SJCRH30 (cell line): ENCODE data around the gene FER. TPM values are rescaled to one million over a fixed set of nuclear protein-coding genes. Genes with fewer than 3 reads are reported as not detected.

Source experiments
- DNase-seq, 2 experiments: peaks; one replicate each; pipeline ENCODE4 v3.0.0-alpha.2; 2015 to 2020
- H3K27ac ChIP-seq: fragments of 250-450 bp; sonication (Bioruptor Pico); 2 replicates; pipeline ENCODE4 v1.5.1; 2020; ENCODE audit warnings: mild to moderate bottlenecking, moderate library complexity
- H3K27me3 ChIP-seq: fragments of 250-450 bp; sonication (Bioruptor Pico); 2 replicates; pipeline ENCODE4 v1.5.1; 2020; ENCODE audit warnings: mild to moderate bottlenecking, moderate library complexity
- H3K36me3 ChIP-seq: fragments of 250-450 bp; sonication (Bioruptor Pico); 2 replicates; pipeline ENCODE4 v1.5.1; 2020; ENCODE audit warnings: mild to moderate bottlenecking, moderate library complexity
- H3K4me1 ChIP-seq: fragments of 250-450 bp; sonication (Bioruptor Pico); 2 replicates; pipeline ENCODE4 v1.5.1; 2020; ENCODE audit warnings: mild to moderate bottlenecking, moderate library complexity
- H3K4me3 ChIP-seq: fragments of 250-450 bp; sonication (Bioruptor Pico); 2 replicates; pipeline ENCODE4 v1.5.1; 2020; ENCODE audit warnings: mild to moderate bottlenecking, moderate library complexity
- H3K9me3 ChIP-seq: fragments of 250-450 bp; sonication (Bioruptor Pico); replicated peaks from 2 replicates; pipeline ENCODE4 v1.5.1; 2020; ENCODE audit warnings: mild to moderate bottlenecking, moderate library complexity
- total RNA-seq: library from RNA; depleted of rRNA; stranded (reverse); fragments of >200 nt; shearing (Covaris generic); gene quantifications from 2 replicates; pipeline ENCODE4 v1.2.3, GENCODE V29; 2014

FER gene
- total RNA-seq, 1 experiment from 2014 or later = 17.6 TPM

- peaks cover 15% of the 10 kb centered on the region for H3K4me1 ChIP-seq
- H3K4me3 ChIP-seq = peak overlapping the region; percentile 18
- H3K36me3 ChIP-seq = no peaks in the 10 kb centered on the region
- peak overlapping the region; percentile 61 for H3K27ac ChIP-seq
- DNase-seq = peak; percentile 75 to 94
- peaks cover 12% of the 10 kb centered on the region for H3K9me3 ChIP-seq
- H3K27me3 ChIP-seq = no peaks in the 10 kb centered on the region
Measured at GRCh38 chr5:109125755-109126429, 378.2 kb downstream of the FER start.

GRCh38 chr5:109126481-109126880 lies 378.8 kb downstream of the FER start:
- DNase-seq = no peak
- H3K4me1 ChIP-seq = peaks cover 15% of the 10 kb centered on the region
- H3K36me3 ChIP-seq = no peaks in the 10 kb centered on the region
- H3K9me3 ChIP-seq = peaks cover 11% of the 10 kb centered on the region
- H3K4me3 ChIP-seq = peak overlapping the region; percentile 18
- peak overlapping the region; percentile 61 for H3K27ac ChIP-seq
- H3K27me3 ChIP-seq = no peaks in the 10 kb centered on the region

GRCh38 chr5:109136906-109137305 lies 389.2 kb downstream of the FER start:
- Histone ChIP-seq H3K9me3 (no peaks in the 10 kb centered on the region), H3K27me3 (no peaks in the 10 kb centered on the region), H3K4me1 (no peaks in the 10 kb centered on the region; the same call in 1 of the 2 replicates), H3K36me3 (no peaks in the 10 kb centered on the region), H3K27ac (no peak overlapping the region), H3K4me3 (no peak overlapping the region)
- no peak for DNase-seq

GRCh38 chr5:109141222-109142200 lies 393.8 kb downstream of the FER start:
- Histone ChIP-seq H3K9me3 (no peaks in the 10 kb centered on the region), H3K36me3 (no peaks in the 10 kb centered on the region), H3K27me3 (no peaks in the 10 kb centered on the region), H3K4me3 (no peak overlapping the region), H3K27ac (no peak overlapping the region), H3K4me1 (no peaks in the 10 kb centered on the region)
- peak in 1 of 2 experiments; percentile 15 for DNase-seq

GRCh38 chr5:109143031-109143430 lies 395.3 kb downstream of the FER start:
- Histone ChIP-seq H3K4me3 (no peak overlapping the region), H3K9me3 (no peaks in the 10 kb centered on the region), H3K27ac (no peak overlapping the region), H3K27me3 (no peaks in the 10 kb centered on the region), H3K4me1 (no peaks in the 10 kb centered on the region), H3K36me3 (no peaks in the 10 kb centered on the region)
- DNase-seq = no peak

- Histone ChIP-seq H3K9me3 (no peaks in the 10 kb centered on the region), H3K27ac (no peak overlapping the region)
Measured at GRCh38 chr5:109145139-109145538, 397.4 kb downstream of the FER start.

GRCh38 chr5:109146591-109146990 lies 398.9 kb downstream of the FER start:
- no peaks in the 10 kb centered on the region for H3K4me1 ChIP-seq
- no peak overlapping the region for H3K27ac ChIP-seq
- no peaks in the 10 kb centered on the region for H3K36me3 ChIP-seq
- no peak overlapping the region for H3K4me3 ChIP-seq
- H3K27me3 ChIP-seq = no peaks in the 10 kb centered on the region
- no peaks in the 10 kb centered on the region for H3K9me3 ChIP-seq
- DNase-seq = no peak

More at GRCh38 chr5:109145139-109145538, 397.4 kb downstream of the FER start:
- Histone ChIP-seq H3K4me1 (no peaks in the 10 kb centered on the region), H3K4me3 (no peak overlapping the region), H3K27me3 (no peaks in the 10 kb centered on the region), H3K36me3 (no peaks in the 10 kb centered on the region)
- DNase-seq = no peak

GRCh38 chr5:109152565-109152964 lies 404.9 kb downstream of the FER start:
- DNase-seq = no peak
- Histone ChIP-seq H3K36me3 (no peaks in the 10 kb centered on the region), H3K27me3 (no peaks in the 10 kb centered on the region), H3K9me3 (no peaks in the 10 kb centered on the region), H3K4me1 (no peaks in the 10 kb centered on the region), H3K4me3 (no peak overlapping the region), H3K27ac (no peak overlapping the region)

GRCh38 chr5:109155625-109156024 lies 407.9 kb downstream of the FER start:
- no peaks in the 10 kb centered on the region; the same call in 1 of the 2 replicates for H3K36me3 ChIP-seq
- DNase-seq = no peak
- H3K4me3 ChIP-seq = no peak overlapping the region
- no peaks in the 10 kb centered on the region for H3K9me3 ChIP-seq
- no peak overlapping the region for H3K27ac ChIP-seq
- no peaks in the 10 kb centered on the region for H3K4me1 ChIP-seq
- no peaks in the 10 kb centered on the region for H3K27me3 ChIP-seq

- Histone ChIP-seq H3K27ac (no peak overlapping the region), H3K4me3 (no peak overlapping the region), H3K9me3 (no peaks in the 10 kb centered on the region), H3K27me3 (no peaks in the 10 kb centered on the region), H3K36me3 (no peaks in the 10 kb centered on the region; the same call in 1 of the 2 replicates), H3K4me1 (no peaks in the 10 kb centered on the region)
- DNase-seq = no peak
Measured at GRCh38 chr5:109156885-109157284, 409.2 kb downstream of the FER start.

GRCh38 chr5:109160468-109160867 lies 412.8 kb downstream of the FER start:
- peaks cover 5% of the 10 kb centered on the region; the same call in 1 of the 2 replicates for H3K4me1 ChIP-seq
- H3K27me3 ChIP-seq = no peaks in the 10 kb centered on the region
- H3K36me3 ChIP-seq = no peaks in the 10 kb centered on the region; the same call in 1 of the 2 replicates
- no peak overlapping the region for H3K4me3 ChIP-seq
- H3K27ac ChIP-seq = no peak overlapping the region
- no peaks in the 10 kb centered on the region for H3K9me3 ChIP-seq
- DNase-seq = no peak

GRCh38 chr5:109161914-109162683 lies 414.4 kb downstream of the FER start:
- DNase-seq = no peak
- Histone ChIP-seq H3K27me3 (no peaks in the 10 kb centered on the region), H3K4me1 (peaks cover 5% of the 10 kb centered on the region; the same call in 1 of the 2 replicates), H3K27ac (no peak overlapping the region), H3K9me3 (no peaks in the 10 kb centered on the region), H3K4me3 (no peak overlapping the region), H3K36me3 (no peaks in the 10 kb centered on the region; the same call in 1 of the 2 replicates)

- Histone ChIP-seq H3K36me3 (no peaks in the 10 kb centered on the region; the same call in 1 of the 2 replicates), H3K27ac (peak overlapping the region; percentile 34)
- DNase-seq = peak; percentile 12 to 56
Measured at GRCh38 chr5:109163336-109163735, 415.6 kb downstream of the FER start.

GRCh38 chr5:109164001-109164400 lies 416.3 kb downstream of the FER start:
- Histone ChIP-seq H3K27ac (no peak overlapping the region), H3K36me3 (no peaks in the 10 kb centered on the region; the same call in 1 of the 2 replicates), H3K4me3 (no peak overlapping the region), H3K27me3 (no peaks in the 10 kb centered on the region), H3K4me1 (peaks cover 5% of the 10 kb centered on the region; the same call in 1 of the 2 replicates), H3K9me3 (no peaks in the 10 kb centered on the region)
- no peak for DNase-seq

More at GRCh38 chr5:109163336-109163735, 415.6 kb downstream of the FER start:
- Histone ChIP-seq H3K27me3 (no peaks in the 10 kb centered on the region), H3K4me3 (no peak overlapping the region), H3K9me3 (no peaks in the 10 kb centered on the region), H3K4me1 (peaks cover 5% of the 10 kb centered on the region; the same call in 1 of the 2 replicates)
